Endodermal cell (in vitro differentiated cells): ENCODE measurements around the gene RGS7BP. TPM values are rescaled to one million over a fixed set of nuclear protein-coding genes. Genes with fewer than 3 reads are reported as not detected.

Source experiments
- DNase-seq: peaks from one replicate; pipeline ENCODE4 v3.0.0-alpha.2; 2017
- H3K27ac ChIP-seq: 2 replicates; pipeline ENCODE4 v1.5.1; 2013; ENCODE audit warnings: mild to moderate bottlenecking, low read depth, low read length, moderate library complexity
- H3K27me3 ChIP-seq: 2 replicates; pipeline ENCODE4 v1.6.1; 2013; ENCODE audit warnings: mild to moderate bottlenecking, low read length, moderate library complexity; ENCODE audit not compliant: insufficient read depth, control insufficient read depth, poor library complexity, severe bottlenecking
- H3K36me3 ChIP-seq: 2 replicates; pipeline ENCODE4 v1.7.0; 2013; ENCODE audit warnings: mild to moderate bottlenecking, low read length, moderate library complexity; ENCODE audit not compliant: control insufficient read depth, insufficient read depth
- H3K4me1 ChIP-seq: one replicate; pipeline ENCODE4 v1.7.0; 2013; ENCODE audit warnings: low read length; ENCODE audit not compliant: control insufficient read depth, insufficient read depth
- H3K4me3 ChIP-seq: 2 replicates; pipeline ENCODE4 v1.5.1; 2013; ENCODE audit warnings: mild to moderate bottlenecking, low read length, moderate library complexity
- H3K9ac ChIP-seq: 2 replicates; pipeline ENCODE4 v1.6.1; 2013; ENCODE audit warnings: mild to moderate bottlenecking, low read length, moderate library complexity; ENCODE audit not compliant: poor library complexity, severe bottlenecking; ENCODE audit errors: extremely low read depth
- H3K9me3 ChIP-seq: 2 replicates; pipeline ENCODE4 v1.6.1; 2013; ENCODE audit warnings: mild to moderate bottlenecking, low read length, moderate library complexity; ENCODE audit not compliant: control insufficient read depth
- H3K27ac Mint-ChIP-seq: 2 replicates; pipeline ENCODE4 v1.8.0; 2020; ENCODE audit warnings: mixed read lengths
- H3K27me3 Mint-ChIP-seq: 2 replicates; pipeline ENCODE4 v1.8.0; 2021; ENCODE audit warnings: mild to moderate bottlenecking, mixed read lengths; ENCODE audit not compliant: insufficient read depth
- H3K36me3 Mint-ChIP-seq: 2 replicates; pipeline ENCODE4 v1.8.0; 2020; ENCODE audit warnings: low read depth, mixed read lengths
- H3K4me1 Mint-ChIP-seq: 2 replicates; pipeline ENCODE4 v1.8.0; 2020; ENCODE audit warnings: mixed read lengths
- H3K4me3 Mint-ChIP-seq: 2 replicates; pipeline ENCODE4 v1.8.0; 2020; ENCODE audit warnings: mild to moderate bottlenecking, moderate library complexity, mixed read lengths
- H3K9me3 Mint-ChIP-seq: 2 replicates; pipeline ENCODE4 v1.8.0; 2020; ENCODE audit warnings: mild to moderate bottlenecking, mixed read lengths
- CTCF ChIP-seq: fragments of 200-600 bp; sonication (generic); conservative IDR thresholded peaks from 2 replicates; pipeline ENCODE4 v1.5.0; 2021; ENCODE audit warnings: antibody characterized with exemption, mild to moderate bottlenecking
- WGBS, 2 experiments: methylation state at CpG; one replicate each; pipeline versions ENCODE4 v1.1.5 to v1.1.7; 2013; ENCODE audit warnings: missing lambda C conversion rate in 2 of 2, mixed read lengths in 1 of 2; ENCODE audit not compliant: insufficient coverage in 1 of 2, insufficient read length in 1 of 2; 5-methylcytosine and 5-hydroxymethylcytosine counted together
- total RNA-seq, 2 donors: library from RNA; stranded (reverse); fragmentation: NEBNext Ultra II Directional in 1 of 2; extraction: Animal tissue kit (Norgen Biotek cat#: 25700) in 1 of 2; gene quantifications; 2 replicates in 1 of 2; 3 replicates in 1 of 2; pipeline ENCODE4 v1.2.1, GENCODE V29; 2021

Gene RGS7BP
- total RNA-seq, 2 donors from 2014 or later, result 1.5 to 2.3 TPM

GRCh38 chr5:64659289-64659688, 153.5 kb downstream of the RGS7BP start:
- H3K4me1 ChIP-seq, result peaks cover 6% of the 10 kb centered on the region
- no peak overlapping the region for H3K4me3 ChIP-seq
- no peak for TF ChIP-seq CTCF
- peaks cover 17% of the 10 kb centered on the region for H3K9me3 ChIP-seq
- 94 to 100% methylated on average over 3 of the region's 3 CpGs for WGBS, 2 experiments
- no peaks in the 10 kb centered on the region for H3K36me3 Mint-ChIP-seq
- no peak overlapping the region for H3K27ac Mint-ChIP-seq
- H3K9ac ChIP-seq, result no peak overlapping the region
- H3K27ac ChIP-seq, result no peak overlapping the region
- DNase-seq, result no peak
- no peaks in the 10 kb centered on the region for H3K27me3 ChIP-seq
- H3K27me3 Mint-ChIP-seq, result no peaks in the 10 kb centered on the region
- H3K9me3 Mint-ChIP-seq, result peaks cover 12% of the 10 kb centered on the region
- no peaks in the 10 kb centered on the region for H3K36me3 ChIP-seq
- peaks cover 24% of the 10 kb centered on the region for H3K4me1 Mint-ChIP-seq
- H3K4me3 Mint-ChIP-seq, result no peak overlapping the region

Other genes starting within 250 kb of the RGS7BP start
- gene SHISAL2B, start 184.5 kb downstream of the RGS7BP start, total RNA-seq, result 100 to 1,000 TPM; 112 to 143 TPM